Measurements from ENCODE around the gene ZDHHC6.

The ZDHHC6 gene, protein sequence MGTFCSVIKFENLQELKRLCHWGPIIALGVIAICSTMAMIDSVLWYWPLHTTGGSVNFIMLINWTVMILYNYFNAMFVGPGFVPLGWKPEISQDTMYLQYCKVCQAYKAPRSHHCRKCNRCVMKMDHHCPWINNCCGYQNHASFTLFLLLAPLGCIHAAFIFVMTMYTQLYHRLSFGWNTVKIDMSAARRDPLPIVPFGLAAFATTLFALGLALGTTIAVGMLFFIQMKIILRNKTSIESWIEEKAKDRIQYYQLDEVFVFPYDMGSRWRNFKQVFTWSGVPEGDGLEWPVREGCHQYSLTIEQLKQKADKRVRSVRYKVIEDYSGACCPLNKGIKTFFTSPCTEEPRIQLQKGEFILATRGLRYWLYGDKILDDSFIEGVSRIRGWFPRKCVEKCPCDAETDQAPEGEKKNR

DNA sequence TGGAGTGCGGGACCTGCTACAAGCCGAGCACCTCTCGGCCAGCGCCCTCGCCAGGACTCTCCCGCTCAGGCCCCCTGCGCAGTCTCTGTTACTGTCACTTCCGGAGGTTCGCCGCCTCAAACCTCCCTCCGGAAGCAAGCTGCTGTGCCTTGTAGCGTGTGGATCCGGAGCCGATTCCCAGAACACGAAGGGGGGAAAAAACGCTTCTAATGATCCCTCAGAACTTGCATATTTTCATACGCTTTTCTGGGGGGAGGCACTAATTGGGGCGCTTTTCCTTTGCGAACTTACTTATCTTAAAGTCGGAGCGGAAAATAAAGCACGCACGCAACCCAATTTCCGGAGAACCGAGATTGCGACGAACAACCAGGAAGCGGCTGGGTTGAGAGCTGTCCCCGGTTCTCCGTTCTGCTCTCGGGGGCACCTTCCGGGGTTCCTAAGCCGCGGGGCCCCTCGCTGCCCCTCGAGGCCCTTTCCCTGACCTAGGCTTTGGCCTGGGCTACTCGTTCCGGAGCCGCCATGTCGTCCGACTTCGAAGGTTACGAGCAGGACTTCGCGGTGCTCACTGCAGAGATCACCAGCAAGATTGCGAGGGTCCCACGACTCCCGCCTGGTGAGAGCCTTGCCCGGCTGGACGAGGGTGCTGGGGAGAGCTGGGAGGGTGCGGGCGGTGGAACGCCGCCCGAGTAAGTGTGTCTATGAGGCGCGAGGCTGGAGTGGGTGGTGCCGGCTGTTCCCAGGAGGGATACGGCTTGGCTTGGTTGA lies at the start of gene ZDHHC6, which contains the start of gene VTI1A:
Gene ZDHHC6, minus strand, starts transcription at position 60 of the 765 bp plus-strand sequence. CDS start 1,478 bp downstream, outside the sequence.
Gene VTI1A, plus strand, starts transcription at position 361 of the 765 bp plus-strand sequence. Its CDS starts 159 bp downstream, at position 520.
- TF ChIP-seq TCF4 (CRISPR knock-in tag; IDR thresholded peaks at IDR 0.05; ENCODE audit: borderline replicate concordance) (peak; percentile 18; the same call in 1 of the 2 replicates), ZNF70 (CRISPR knock-in tag; IDR thresholded peaks at IDR 0.05) (no peak), TSHZ2 (CRISPR knock-in tag; IDR thresholded peaks at IDR 0.05) (peak; percentile 6; the same call in 1 of the 2 replicates)
- peak; percentile 98 for ATAC-seq

GRCh38 chr10:112492736-112493135 lies 46.0 kb upstream of the ZDHHC6 start:
- TF ChIP-seq ARNTL (CRISPR knock-in tag; IDR thresholded peaks at IDR 0.05; ENCODE audit: borderline replicate concordance, low read depth): no peak
- no peak for TF ChIP-seq TOX (CRISPR knock-in tag; IDR thresholded peaks at IDR 0.05; ENCODE audit: borderline replicate concordance)
- TF ChIP-seq TSHZ2 (CRISPR knock-in tag; IDR thresholded peaks at IDR 0.05): no peak
- no peak for TF ChIP-seq ZNF565 (CRISPR knock-in tag; conservative IDR thresholded peaks at IDR 0.05; ENCODE audit: low read depth)
- TF ChIP-seq PPARA (CRISPR knock-in tag; IDR thresholded peaks at IDR 0.05; ENCODE audit: borderline replicate concordance): no peak
- no peak for TF ChIP-seq SNAI2 (CRISPR knock-in tag; IDR thresholded peaks at IDR 0.05)
- no peak for TF ChIP-seq ISL1 (CRISPR knock-in tag; IDR thresholded peaks at IDR 0.05)
- no peak for TF ChIP-seq PATZ1 (CRISPR knock-in tag; IDR thresholded peaks at IDR 0.05; ENCODE audit: borderline replicate concordance)
- TF ChIP-seq, protein P1, sequence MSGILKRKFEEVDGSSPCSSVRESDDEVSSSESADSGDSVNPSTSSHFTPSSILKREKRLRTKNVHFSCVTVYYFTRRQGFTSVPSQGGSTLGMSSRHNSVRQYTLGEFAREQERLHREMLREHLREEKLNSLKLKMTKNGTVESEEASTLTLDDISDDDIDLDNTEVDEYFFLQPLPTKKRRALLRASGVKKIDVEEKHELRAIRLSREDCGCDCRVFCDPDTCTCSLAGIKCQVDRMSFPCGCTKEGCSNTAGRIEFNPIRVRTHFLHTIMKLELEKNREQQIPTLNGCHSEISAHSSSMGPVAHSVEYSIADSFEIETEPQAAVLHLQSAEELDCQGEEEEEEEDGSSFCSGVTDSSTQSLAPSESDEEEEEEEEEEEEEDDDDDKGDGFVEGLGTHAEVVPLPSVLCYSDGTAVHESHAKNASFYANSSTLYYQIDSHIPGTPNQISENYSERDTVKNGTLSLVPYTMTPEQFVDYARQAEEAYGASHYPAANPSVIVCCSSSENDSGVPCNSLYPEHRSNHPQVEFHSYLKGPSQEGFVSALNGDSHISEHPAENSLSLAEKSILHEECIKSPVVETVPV (CRISPR knock-in tag; IDR thresholded peaks at IDR 0.05): no peak
- TF ChIP-seq CSDC2 (CRISPR knock-in tag; IDR thresholded peaks at IDR 0.05): no peak
- TF ChIP-seq ZNF8 (CRISPR knock-in tag; IDR thresholded peaks at IDR 0.05): no peak
- no peak for TF ChIP-seq CREB5 (CRISPR knock-in tag; IDR thresholded peaks at IDR 0.05; ENCODE audit: low read depth)
- TF ChIP-seq ZNF70 (CRISPR knock-in tag; IDR thresholded peaks at IDR 0.05): no peak
- no peak for TF ChIP-seq ZC3H10 (CRISPR knock-in tag; IDR thresholded peaks at IDR 0.05)
- no peak for TF ChIP-seq RARB (CRISPR knock-in tag; IDR thresholded peaks at IDR 0.05)
- TF ChIP-seq ZFP3 (CRISPR knock-in tag; IDR thresholded peaks at IDR 0.05): no peak
- ATAC-seq: no peak
